Aorta (tissue), 5 donors: ENCODE measurements around the gene POU3F1. TPM values are rescaled to one million over a fixed set of nuclear protein-coding genes. Genes with fewer than 3 reads are reported as not detected.

Experiments
- ATAC-seq: fragments of 200-7000 bp; cut with Tn5 transposase; one replicate; pipeline ENCODE4 v1.9.1; 2022; ENCODE audit warnings: moderate library complexity; ENCODE audit not compliant: low FRiP score
- DNase-seq, 2 donors: peaks; one replicate each; pipeline ENCODE4 v3.0.0-alpha.2; 2020
- H3K27ac ChIP-seq, 2 donors: one replicate each; pipeline ENCODE4 v1.5.1; 2013; ENCODE audit warnings: low read length in 2 of 2, mild to moderate bottlenecking in 2 of 2, moderate library complexity in 2 of 2, control low read depth in 1 of 2, inconsistent platforms in 1 of 2, low read depth in 1 of 2
- H3K27me3 ChIP-seq, 2 donors: one replicate each; pipeline ENCODE4 v1.6.1; 2013; ENCODE audit warnings: control low read depth in 1 of 2, low read length in 1 of 2, mild to moderate bottlenecking in 1 of 2, moderate library complexity in 1 of 2; ENCODE audit not compliant: insufficient read depth in 2 of 2, control insufficient read depth in 1 of 2
- H3K36me3 ChIP-seq, 2 donors: one replicate each; pipeline ENCODE4 v1.6.1; 2013; ENCODE audit warnings: control low read depth in 1 of 2, low read length in 1 of 2, mild to moderate bottlenecking in 1 of 2; ENCODE audit not compliant: insufficient read depth in 2 of 2, control insufficient read depth in 1 of 2
- H3K4me1 ChIP-seq, 2 donors: one replicate each; pipeline ENCODE4 v1.6.1; 2013; ENCODE audit warnings: low read length in 2 of 2, control low read depth in 1 of 2, mild to moderate bottlenecking in 1 of 2, moderate library complexity in 1 of 2; ENCODE audit not compliant: insufficient read depth in 2 of 2, control insufficient read depth in 1 of 2
- H3K4me3 ChIP-seq, 2 donors: one replicate each; pipeline ENCODE4 v1.5.1; 2013; ENCODE audit warnings: low read length in 2 of 2, control low read depth in 1 of 2, mild to moderate bottlenecking in 1 of 2
- H3K9me3 ChIP-seq: one replicate; pipeline ENCODE4 v1.6.1; 2013; ENCODE audit warnings: mild to moderate bottlenecking, low read length; ENCODE audit not compliant: control insufficient read depth
- WGBS, 2 donors: extraction: QIAGEN DNeasy Blood & Tissue Kit; methylation state at CpG; one replicate each; pipeline ENCODE4 v1.1.7; 2013; 5-methylcytosine and 5-hydroxymethylcytosine counted together
- intact Hi-C, 2 donors: fragments of 100-400 bp; cut with DNase I; formaldehyde crosslinking; loops; one replicate each; pipeline versions ENCODE4 v1.14.2 to v1.15.0; 2022
- polyA plus RNA-seq, 2 donors: library from polyadenylated mRNA; stranded (reverse); fragments of 200-250 nt; gene quantifications; one replicate each; pipeline ENCODE4 v1.2.3, GENCODE V29; 2013
- total RNA-seq, 2 donors: library from RNA; stranded (reverse); fragmentation: NEBNext Ultra II Directional; extraction: Animal tissue kit (Norgen Biotek cat#: 25700); gene quantifications; one replicate each; pipeline ENCODE4 v1.2.1, GENCODE V29; 2021
- donor health status: healthy with polysubstance abuse.
- donor health status: Bipolar disorder and iron deficiency.
- donor health status: DM: no; HTN: no; CAD: no.
- donor health status: DM: no; HTN: no; CAD: no.
- donor health status: DM: yes; HTN: yes; CAD: no.

POU3F1 gene
- total and polyA plus RNA-seq, 4 donors: 0.21 to 0.55 TPM; not detected in 2

GRCh38 chr1:38055965-38056364 is 9.4 kb upstream of the POU3F1 start:
- 74% methylated on average over 4 of the region's 4 CpGs for WGBS, 2 donors

DNA sequence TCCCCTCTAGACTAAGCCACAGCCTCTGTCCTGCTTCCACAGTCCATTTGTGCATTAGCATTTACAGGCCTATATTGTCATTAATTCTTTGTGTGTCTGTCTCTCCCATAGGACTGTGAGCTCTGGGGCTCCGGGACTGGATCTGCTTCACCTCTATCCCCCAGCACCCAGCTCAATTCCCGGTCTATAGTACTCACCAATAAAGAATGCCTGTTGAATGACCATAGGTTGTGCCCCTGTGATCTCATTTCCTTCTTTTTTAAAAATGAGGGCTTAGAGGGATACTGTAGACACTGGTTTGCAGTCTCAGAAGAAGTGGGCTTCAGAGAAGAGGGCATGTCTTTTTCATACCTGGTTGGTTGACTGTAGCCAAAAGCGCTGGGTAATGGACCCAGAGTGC is 8.8 kb upstream of the POU3F1 start:
- ATAC-seq: no peak
- WGBS, 2 donors: 85% methylated on average over 3 of the region's 3 CpGs
- H3K36me3 ChIP-seq: no peaks in the 10 kb centered on the region

More at GRCh38 chr1:38055965-38056364, 9.4 kb upstream of the POU3F1 start:
- no peaks in the 10 kb centered on the region for H3K27me3 ChIP-seq
- ATAC-seq (no peak), DNase-seq (no peak)
- no peak overlapping the region for H3K27ac ChIP-seq
- H3K36me3 ChIP-seq: no peaks in the 10 kb centered on the region
- no peaks in the 10 kb centered on the region for H3K9me3 ChIP-seq
- H3K4me1 ChIP-seq: no peaks in the 10 kb centered on the region
- intact Hi-C loops: no loop called here
- H3K4me3 ChIP-seq: no peak overlapping the region

DNA sequence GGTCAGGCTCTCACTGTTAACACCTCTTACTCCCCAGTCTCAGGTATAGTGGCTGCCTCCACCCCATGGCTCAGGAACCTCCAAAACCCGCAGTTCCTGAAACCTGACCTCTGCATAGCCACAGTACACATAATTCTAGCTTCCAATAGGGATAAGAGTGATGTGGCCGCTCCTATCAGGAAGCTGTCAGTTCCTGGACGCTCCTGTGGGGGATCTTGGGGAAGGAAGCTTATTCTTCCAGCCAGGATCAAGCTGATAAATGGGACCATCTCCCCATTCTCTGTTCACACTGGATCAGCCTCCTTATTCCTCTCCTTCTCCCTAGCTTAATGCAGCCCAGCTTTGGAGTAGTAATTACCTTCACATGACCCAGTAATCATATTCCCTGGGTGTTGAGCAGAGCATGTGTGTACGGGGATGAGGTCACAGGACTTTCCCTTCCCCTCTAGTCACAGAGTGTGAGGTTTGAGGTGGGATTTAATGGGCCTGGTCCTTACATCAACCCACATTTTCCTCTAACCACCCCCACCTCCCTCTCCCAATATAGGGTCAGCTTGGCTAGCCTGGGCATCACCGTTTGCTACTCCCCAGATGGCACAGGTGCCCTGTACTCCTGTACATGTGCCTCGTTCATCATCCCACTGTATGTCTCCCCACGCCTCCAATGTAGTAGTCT is 7.0 kb upstream of the POU3F1 start:
- intact Hi-C loops: no loop called here
- WGBS, 2 donors: 63 to 70% methylated on average over 7 of the region's 7 CpGs

More for the DNA sequence above, 8.8 kb upstream of the POU3F1 start:
- H3K27ac ChIP-seq: no peak overlapping the region
- H3K27me3 ChIP-seq: no peaks in the 10 kb centered on the region
- intact Hi-C loops: no loop called here
- H3K9me3 ChIP-seq: no peaks in the 10 kb centered on the region
- no peak for DNase-seq
- no peak overlapping the region for H3K4me3 ChIP-seq
- H3K4me1 ChIP-seq: no peaks in the 10 kb centered on the region

GRCh38 chr1:38052750-38053415 is 6.3 kb upstream of the POU3F1 start:
- intact Hi-C loops: no loop called here
- no peak overlapping the region for H3K4me3 ChIP-seq
- 39 to 54% methylated on average over 3 of the region's 3 CpGs for WGBS, 2 donors
- no peak for DNase-seq
- no peaks in the 10 kb centered on the region for H3K27me3 ChIP-seq
- no peak for ATAC-seq
- H3K4me1 ChIP-seq: no peaks in the 10 kb centered on the region
- no peaks in the 10 kb centered on the region for H3K36me3 ChIP-seq
- no peak overlapping the region for H3K27ac ChIP-seq
- no peaks in the 10 kb centered on the region for H3K9me3 ChIP-seq

More for the DNA sequence above, 7.0 kb upstream of the POU3F1 start:
- Histone ChIP-seq H3K27ac (no peak overlapping the region), H3K9me3 (no peaks in the 10 kb centered on the region), H3K36me3 (no peaks in the 10 kb centered on the region), H3K4me3 (no peak overlapping the region), H3K27me3 (no peaks in the 10 kb centered on the region), H3K4me1 (no peaks in the 10 kb centered on the region)
- ATAC-seq (no peak), DNase-seq (no peak)

DNA sequence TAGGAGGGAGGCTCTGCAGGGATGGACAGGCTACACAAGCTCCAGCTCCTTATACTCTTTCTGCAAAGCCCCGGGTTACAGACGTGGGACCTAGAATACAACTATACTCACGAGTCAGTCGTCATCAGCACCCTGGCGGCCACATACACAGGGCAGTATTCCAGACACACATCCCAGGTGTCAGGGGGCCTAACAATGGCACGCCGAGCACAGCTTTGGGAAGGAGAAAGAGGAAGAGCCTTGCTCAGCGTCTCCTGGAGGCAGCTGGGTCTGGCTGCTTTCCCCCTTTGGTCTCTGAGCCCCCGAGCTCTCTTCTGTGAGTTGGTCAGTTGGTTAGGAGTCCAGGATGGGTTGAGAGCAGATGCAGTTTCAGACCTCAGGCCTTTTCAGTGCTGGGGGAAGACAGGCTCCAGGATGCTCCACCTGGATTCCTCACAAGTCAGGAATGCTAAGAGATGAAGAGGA is 4.5 kb upstream of the POU3F1 start:
- DNase-seq: no peak
- Histone ChIP-seq H3K9me3 (no peaks in the 10 kb centered on the region), H3K27me3 (no peaks in the 10 kb centered on the region), H3K4me3 (no peak overlapping the region), H3K36me3 (no peaks in the 10 kb centered on the region), H3K4me1 (no peaks in the 10 kb centered on the region), H3K27ac (no peak overlapping the region)
- intact Hi-C loops: no loop called here
- WGBS, 2 donors: 61% methylated on average over 9 of the region's 9 CpGs
- no peak for ATAC-seq

DNA sequence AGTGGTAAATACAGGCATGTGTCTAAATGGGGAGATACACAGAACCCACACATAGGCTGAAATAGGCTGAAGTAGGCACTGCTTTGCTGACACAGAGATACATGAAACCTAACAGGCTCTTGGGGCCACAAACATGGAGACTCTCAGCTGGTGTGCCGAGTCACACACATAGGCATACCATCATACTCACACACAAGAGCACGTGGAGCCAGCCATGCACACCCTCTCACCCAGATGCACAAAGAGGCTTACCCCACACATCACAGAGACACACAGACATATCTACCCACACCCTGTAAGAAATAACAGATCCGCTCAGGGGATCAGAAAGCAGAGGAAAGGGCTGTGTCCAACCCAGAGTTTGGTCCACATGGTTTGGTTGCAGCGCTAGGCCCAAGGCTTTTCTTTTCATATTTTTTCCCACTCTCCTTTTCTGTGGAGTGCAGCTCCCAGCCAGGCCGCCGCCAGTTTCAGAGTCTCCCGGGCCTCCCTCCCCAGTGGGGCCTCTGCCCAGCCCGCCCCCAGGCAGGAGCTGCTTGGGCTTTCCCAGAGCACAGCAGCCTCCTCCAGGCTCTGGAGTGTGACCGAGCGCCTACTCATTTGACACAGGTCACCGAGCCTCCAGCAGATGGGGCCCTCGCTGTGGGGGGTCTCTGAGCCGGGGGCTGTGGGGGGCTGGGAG is 3.9 kb upstream of the POU3F1 start:
- Histone ChIP-seq H3K27ac (no peak overlapping the region), H3K27me3 (no peaks in the 10 kb centered on the region), H3K4me3 (no peak overlapping the region), H3K4me1 (no peaks in the 10 kb centered on the region), H3K9me3 (no peaks in the 10 kb centered on the region), H3K36me3 (no peaks in the 10 kb centered on the region)
- DNase-seq (no peak), ATAC-seq (no peak)
- 55 to 62% methylated on average over 13 of the region's 13 CpGs for WGBS, 2 donors
- intact Hi-C loops: no loop called here

- Histone ChIP-seq H3K36me3 (no peaks in the 10 kb centered on the region), H3K9me3 (no peaks in the 10 kb centered on the region), H3K4me1 (no peaks in the 10 kb centered on the region), H3K27me3 (peaks cover 0 to 3% of the 10 kb centered on the region in 2 donors), H3K27ac (no peak overlapping the region), H3K4me3 (peak overlapping the region in 1 of 2 donors; percentile 40)
- 6 to 8% methylated on average over 28 to 34 of the region's 34 CpGs for WGBS, 2 donors
- peak; percentile 37 for ATAC-seq
- no peak for DNase-seq
- intact Hi-C loops: loop anchor here in 1 of 2 donors (5.0 kb wide), 1 partner anchor 90 kb away; no protein-coding TSS in a partner anchor
These were observed 1.1 kb upstream of the POU3F1 start for GRCh38 chr1:38047603-38048141.

- Histone ChIP-seq H3K9me3 (no peaks in the 10 kb centered on the region), H3K27ac (peak overlapping the region in 1 of 2 donors; percentile 5), H3K27me3 (peaks cover 0 to 3% of the 10 kb centered on the region in 2 donors), H3K36me3 (no peaks in the 10 kb centered on the region), H3K4me3 (peak overlapping the region; percentile 40 to 69), H3K4me1 (no peaks in the 10 kb centered on the region)
- ATAC-seq (peak; percentile 93), DNase-seq (peak; percentile 90 to 96)
- intact Hi-C loops: loop anchor here in 1 of 2 donors (5.0 kb wide), 1 partner anchor 90 kb away; no protein-coding TSS in a partner anchor
- 1 to 2% methylated on average over 73 to 99 of the region's 99 CpGs for WGBS, 2 donors
These were observed 450 bp upstream of the POU3F1 start for GRCh38 chr1:38046884-38047602.
